ENCODE measurements around the gene RNF187.

GRCh38 chr1:228469413-228470162, 17.6 kb upstream of the RNF187 start:
- TF ChIP-seq POLR2A (IDR thresholded peaks at IDR 0.05) (no peak), CTCF (IDR thresholded peaks at IDR 0.05) (no peak), POLR2AphosphoS5 (IDR thresholded peaks at IDR 0.05) (no peak)

All from stomach (tissue), 4 donors.